Keratinocyte (primary cell): ENCODE data around the gene GDF11. TPM values are rescaled to one million over a fixed set of nuclear protein-coding genes. Genes with fewer than 3 reads are reported as not detected.

Source experiments
- DNase-seq: peaks from one replicate; pipeline ENCODE4 v3.0.0-alpha.2; 2011; ENCODE audit warnings: low read depth, missing footprints, low spot score
- FAIRE-seq: peaks from 2 replicates; lab custom pipeline; 2011; peaks lifted over from hg19 to GRCh38; lab: Jason Lieb, UNC
- H2AFZ ChIP-seq: 2 replicates; pipeline ENCODE4 v1.6.0; 2012; ENCODE audit warnings: low read length, control low read depth, inconsistent platforms; ENCODE audit not compliant: control insufficient read depth
- H3K27ac ChIP-seq: 2 replicates; pipeline ENCODE4 v1.5.1; 2011; ENCODE audit warnings: low read length; ENCODE audit not compliant: control insufficient read depth, insufficient read depth
- H3K27me3 ChIP-seq: 3 replicates; pipeline ENCODE4 v1.6.0; 2011; ENCODE audit warnings: low read length; ENCODE audit not compliant: control insufficient read depth, insufficient read depth; ENCODE audit errors: extremely low read depth
- H3K36me3 ChIP-seq, 2 experiments: 2 replicates in 1 of 2; 3 replicates in 1 of 2; pipeline ENCODE4 v1.5.1; 2011; ENCODE audit warnings: low read length in 2 of 2, mild to moderate bottlenecking in 1 of 2; ENCODE audit not compliant: control insufficient read depth in 2 of 2, insufficient read depth in 2 of 2; ENCODE audit errors: extremely low read depth in 1 of 2
- H3K4me1 ChIP-seq: 3 replicates; pipeline ENCODE4 v1.5.1; 2011; ENCODE audit warnings: low read length; ENCODE audit not compliant: control insufficient read depth, insufficient read depth; ENCODE audit errors: extremely low read depth
- H3K4me2 ChIP-seq: 3 replicates; pipeline ENCODE4 v1.6.0; 2011; ENCODE audit warnings: low read depth, low read length; ENCODE audit not compliant: control insufficient read depth, insufficient read depth; ENCODE audit errors: extremely low read depth
- H3K4me3 ChIP-seq, 3 experiments: fragments of 200-600 bp in 1 of 3; sonication (generic) in 1 of 3; 2 replicates in 2 of 3; 3 replicates in 1 of 3; pipeline ENCODE4 v1.5.1; 2011 to 2016; ENCODE audit warnings: low read length in 3 of 3, mild to moderate bottlenecking in 3 of 3, control low read depth in 2 of 3, inconsistent platforms in 1 of 3, low read depth in 1 of 3, mixed read lengths in 1 of 3, mixed run types in 1 of 3, moderate library complexity in 1 of 3; ENCODE audit not compliant: control insufficient read depth in 2 of 3, insufficient read depth in 2 of 3; ENCODE audit errors: extremely low read depth in 1 of 3
- H3K79me2 ChIP-seq: 2 replicates; pipeline ENCODE4 v1.6.0; 2012; ENCODE audit warnings: low read length; ENCODE audit not compliant: control insufficient read depth, insufficient read depth
- H3K9ac ChIP-seq: 3 replicates; pipeline ENCODE4 v1.6.0; 2011; ENCODE audit warnings: low read length; ENCODE audit not compliant: control insufficient read depth, insufficient read depth; ENCODE audit errors: extremely low read depth
- H3K9me1 ChIP-seq: 3 replicates; pipeline ENCODE4 v1.6.0; 2011; ENCODE audit warnings: low read length; ENCODE audit not compliant: control insufficient read depth, insufficient read depth; ENCODE audit errors: extremely low read depth
- H3K9me3 ChIP-seq: 2 replicates; pipeline ENCODE4 v1.5.1; 2012; ENCODE audit warnings: low read depth, low read length; ENCODE audit not compliant: control insufficient read depth
- H4K20me1 ChIP-seq: 3 replicates; pipeline ENCODE4 v1.6.0; 2011; ENCODE audit warnings: low read length; ENCODE audit not compliant: control insufficient read depth, insufficient read depth; ENCODE audit errors: extremely low read depth
- EZH2 ChIP-seq: IDR thresholded peaks from one replicate; pipeline ENCODE4 v1.6.1; 2012; ENCODE audit warnings: inconsistent platforms, mild to moderate bottlenecking, low read length, moderate library complexity
- dilution Hi-C: fragments of 300-500 bp; cut with MboI; formaldehyde crosslinking; loops from one replicate; pipeline ENCODE4 v1.7.0; 2020; ENCODE audit warnings: low sequenced_read_pairs; ENCODE audit not compliant: extremely low pct_ligation_motif_present
- polyA plus RNA-seq, 5 experiments: library from polyadenylated mRNA; depleted of rRNA in 3 of 5; stranded (reverse) in 3 of 5; stranded (forward) in 1 of 5; unstranded in 1 of 5; fragments of >200 nt; gene quantifications; 1 replicate in 1 of 5; 2 replicates in 3 of 5; 3 replicates in 1 of 5; pipeline versions ENCODE4 v1.2.1 to v1.2.3, GENCODE V29; 2011 to 2012; ENCODE audit warnings: missing spikeins in 2 of 5, low read depth in 1 of 5, low replicate concordance in 1 of 5
- TF ChIP-seq, protein P1 (sequence below), 3 experiments: IDR thresholded peaks in 1 of 3; conservative IDR thresholded peaks in 1 of 3; optimal IDR thresholded peaks in 1 of 3; 2 replicates in 2 of 3; 3 replicates in 1 of 3; pipeline versions ENCODE3 to v1.5.1; 2011; ENCODE audit warnings: low read length in 3 of 3, mild to moderate bottlenecking in 3 of 3, moderate library complexity in 2 of 3, control low read depth in 1 of 3, inconsistent platforms in 1 of 3; ENCODE audit not compliant: insufficient read depth in 2 of 3; ENCODE audit errors: extremely low read depth in 1 of 3

The GDF11 gene
- polyA plus RNA-seq, 1 donor (not counting 4 experiments of a cell fraction or from before 2014, with no cell fraction given): 2.7 TPM

DNA sequence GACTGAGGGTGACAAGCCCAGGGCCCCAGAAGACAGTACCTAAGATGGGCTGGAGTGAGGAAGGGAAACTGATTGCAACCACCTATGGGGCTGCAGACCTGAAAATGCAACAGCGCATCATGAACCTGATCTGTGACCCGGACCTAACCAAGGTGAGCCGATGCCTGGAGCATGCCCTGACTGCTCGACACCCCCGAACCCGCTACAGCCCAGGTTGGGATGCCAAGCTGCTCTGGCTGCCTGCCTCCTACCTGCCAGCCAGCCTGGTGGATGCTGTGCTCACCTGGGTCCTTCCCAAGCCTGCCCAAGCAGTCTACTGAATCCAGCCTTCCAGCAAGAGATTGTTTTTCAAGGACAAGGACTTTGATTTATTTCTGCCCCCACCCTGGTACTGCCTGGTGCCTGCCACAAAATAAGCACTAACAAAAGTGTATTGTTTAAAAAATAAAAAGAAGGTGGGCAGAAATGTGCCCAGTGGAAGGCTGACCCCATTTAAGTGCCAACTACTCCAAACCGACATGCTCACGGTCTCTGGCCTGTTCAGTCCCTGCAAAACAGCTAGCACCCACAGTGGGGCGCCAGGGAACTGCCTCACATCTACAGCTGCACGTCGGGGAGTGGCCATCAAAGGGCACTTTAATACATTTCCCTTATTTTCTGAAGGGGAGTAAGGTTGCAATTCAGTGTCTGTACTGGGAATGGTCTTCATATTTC is 18.5 kb upstream of the GDF11 start:
- H3K4me3 ChIP-seq: no peak overlapping the region
- no peak overlapping the region for H3K9ac ChIP-seq
- H3K27me3 ChIP-seq: no peaks in the 10 kb centered on the region
- no peak overlapping the region for H2AFZ ChIP-seq
- no peak for DNase-seq
- peaks cover 20 to 24% of the 10 kb centered on the region in 2 experiments for H3K36me3 ChIP-seq
- TF ChIP-seq, protein P1, sequence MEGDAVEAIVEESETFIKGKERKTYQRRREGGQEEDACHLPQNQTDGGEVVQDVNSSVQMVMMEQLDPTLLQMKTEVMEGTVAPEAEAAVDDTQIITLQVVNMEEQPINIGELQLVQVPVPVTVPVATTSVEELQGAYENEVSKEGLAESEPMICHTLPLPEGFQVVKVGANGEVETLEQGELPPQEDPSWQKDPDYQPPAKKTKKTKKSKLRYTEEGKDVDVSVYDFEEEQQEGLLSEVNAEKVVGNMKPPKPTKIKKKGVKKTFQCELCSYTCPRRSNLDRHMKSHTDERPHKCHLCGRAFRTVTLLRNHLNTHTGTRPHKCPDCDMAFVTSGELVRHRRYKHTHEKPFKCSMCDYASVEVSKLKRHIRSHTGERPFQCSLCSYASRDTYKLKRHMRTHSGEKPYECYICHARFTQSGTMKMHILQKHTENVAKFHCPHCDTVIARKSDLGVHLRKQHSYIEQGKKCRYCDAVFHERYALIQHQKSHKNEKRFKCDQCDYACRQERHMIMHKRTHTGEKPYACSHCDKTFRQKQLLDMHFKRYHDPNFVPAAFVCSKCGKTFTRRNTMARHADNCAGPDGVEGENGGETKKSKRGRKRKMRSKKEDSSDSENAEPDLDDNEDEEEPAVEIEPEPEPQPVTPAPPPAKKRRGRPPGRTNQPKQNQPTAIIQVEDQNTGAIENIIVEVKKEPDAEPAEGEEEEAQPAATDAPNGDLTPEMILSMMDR (optimal IDR thresholded peaks at IDR 0.05 in 1 of 3, IDR thresholded peaks at IDR 0.05 in 1 of 3, conservative IDR thresholded peaks at IDR 0.05 in 1 of 3; ENCODE audit: extremely low read depth in 1 of 3, insufficient read depth in 2 of 3, low read length in 3 of 3): peak; percentile 71 to 88 (median 84)
- no peak for TF ChIP-seq EZH2
- peaks cover 35% of the 10 kb centered on the region for H3K4me1 ChIP-seq
- peaks cover 19% of the 10 kb centered on the region for H3K79me2 ChIP-seq
- H3K4me2 ChIP-seq: no peak overlapping the region
- FAIRE-seq: no peak
- no peaks in the 10 kb centered on the region for H3K9me3 ChIP-seq
- no peaks in the 10 kb centered on the region for H4K20me1 ChIP-seq
- H3K27ac ChIP-seq: no peak overlapping the region
- H3K9me1 ChIP-seq: no peaks in the 10 kb centered on the region
- dilution Hi-C loops: loop anchor here (5.0 kb wide), 1 partner anchor 37 kb away; no protein-coding TSS in a partner anchor

DNA sequence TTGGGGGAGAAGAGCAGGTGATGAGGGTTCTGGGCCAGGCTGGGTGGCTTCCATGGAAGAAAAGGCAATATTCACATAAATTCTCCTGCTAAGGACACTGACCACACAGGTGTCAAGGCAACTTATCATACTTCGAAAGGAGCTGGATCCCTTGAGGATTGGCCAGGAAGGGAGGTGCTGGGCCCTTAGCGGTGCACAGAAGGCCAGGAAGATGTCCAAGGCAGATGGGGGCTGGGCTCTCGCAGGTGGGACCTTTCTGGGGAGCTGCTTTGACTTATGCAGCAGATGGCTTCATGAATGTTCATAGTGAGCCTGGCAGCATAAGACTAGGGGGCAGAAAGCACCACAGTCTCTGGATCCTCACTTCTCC is 18.0 kb upstream of the GDF11 start:
- Histone ChIP-seq H2AFZ (no peak overlapping the region), H3K27me3 (no peaks in the 10 kb centered on the region), H3K79me2 (peaks cover 19% of the 10 kb centered on the region), H3K4me1 (peaks cover 40% of the 10 kb centered on the region), H4K20me1 (no peaks in the 10 kb centered on the region), H3K27ac (no peak overlapping the region), H3K4me3 (no peak overlapping the region), H3K4me2 (no peak overlapping the region), H3K36me3 (peaks cover 20 to 24% of the 10 kb centered on the region in 2 experiments), H3K9me3 (no peaks in the 10 kb centered on the region), H3K9ac (no peak overlapping the region), H3K9me1 (no peaks in the 10 kb centered on the region)
- TF ChIP-seq EZH2: no peak
- dilution Hi-C loops: loop anchor here (5.0 kb wide), 1 partner anchor 38 kb away; no protein-coding TSS in a partner anchor
- DNase-seq (no peak), FAIRE-seq (no peak)
